HG03565 (cell line): ENCODE results near the gene MMP17.

Experiments used
- ATAC-seq: cut with Tn5 transposase; IDR thresholded peaks from one replicate; pipeline ENCODE4 v1.9.1; 2021; ENCODE audit warnings: mild to moderate bottlenecking, moderate library complexity; ENCODE audit not compliant: unreplicated experiment

Gene MMP17

DNA sequence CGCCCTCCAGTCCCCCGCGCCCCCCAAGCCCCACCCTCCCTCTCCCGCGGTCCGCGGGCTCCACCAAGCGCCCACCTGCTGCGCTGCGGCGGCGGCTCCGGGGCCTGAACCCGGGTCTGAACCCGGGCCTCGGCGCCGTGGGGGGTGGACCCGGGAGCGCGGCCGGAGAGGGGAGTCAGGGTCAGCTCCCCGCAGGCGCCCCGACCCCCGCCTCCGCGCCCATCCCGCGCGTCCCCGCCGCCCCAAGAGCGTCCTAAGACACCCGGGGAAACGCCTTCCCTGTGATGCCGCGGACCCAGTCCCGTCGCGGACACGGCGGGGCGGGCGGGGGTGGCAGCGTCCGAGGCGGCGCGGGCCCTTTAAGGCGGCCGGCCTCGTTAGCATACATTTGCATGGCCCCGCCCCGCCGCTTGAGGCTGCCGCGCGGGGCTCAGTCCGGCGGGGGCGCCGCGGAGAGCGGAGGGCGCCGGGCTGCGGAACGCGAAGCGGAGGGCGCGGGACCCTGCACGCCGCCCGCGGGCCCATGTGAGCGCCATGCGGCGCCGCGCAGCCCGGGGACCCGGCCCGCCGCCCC lies at the start of gene MMP17:
Gene MMP17, plus strand, starts transcription at position 433 of the 574 bp plus-strand sequence. Its CDS starts 102 bp downstream, at position 535.
- no peak for ATAC-seq

DNA sequence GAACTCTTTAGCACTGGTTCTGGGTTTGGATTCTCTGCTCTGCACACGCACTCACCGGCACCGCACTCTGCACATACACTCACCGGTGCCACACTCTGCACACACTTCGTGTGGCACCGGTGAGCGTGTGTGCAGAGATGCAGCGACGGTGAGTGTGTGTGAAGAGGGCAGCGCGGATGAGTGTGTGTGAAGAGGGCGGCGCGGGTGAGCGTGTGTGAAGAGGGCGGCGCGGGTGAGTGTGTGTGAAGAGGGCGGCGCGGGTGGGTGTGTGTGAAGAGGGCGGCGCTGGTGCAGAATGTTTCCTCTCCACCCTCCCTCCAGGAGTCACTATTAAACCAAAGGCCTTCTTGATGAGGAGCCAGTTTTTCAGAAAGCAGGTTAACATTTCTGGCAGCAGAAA lies 49.2 kb upstream of the MMP17 start:
- no peak for ATAC-seq

GRCh38 chr12:131782061-131782460 lies 46.1 kb upstream of the MMP17 start:
- ATAC-seq, result no peak

GRCh38 chr12:131783915-131784541 lies 44.2 kb upstream of the MMP17 start:
- peak; percentile 60 for ATAC-seq

- ATAC-seq, result no peak
Observed at GRCh38 chr12:131784909-131785762, 43.1 kb upstream of the MMP17 start.

GRCh38 chr12:131785763-131786330 lies 42.3 kb upstream of the MMP17 start:
- no peak for ATAC-seq

GRCh38 chr12:131786331-131786730 lies 41.9 kb upstream of the MMP17 start:
- ATAC-seq, result no peak

DNA sequence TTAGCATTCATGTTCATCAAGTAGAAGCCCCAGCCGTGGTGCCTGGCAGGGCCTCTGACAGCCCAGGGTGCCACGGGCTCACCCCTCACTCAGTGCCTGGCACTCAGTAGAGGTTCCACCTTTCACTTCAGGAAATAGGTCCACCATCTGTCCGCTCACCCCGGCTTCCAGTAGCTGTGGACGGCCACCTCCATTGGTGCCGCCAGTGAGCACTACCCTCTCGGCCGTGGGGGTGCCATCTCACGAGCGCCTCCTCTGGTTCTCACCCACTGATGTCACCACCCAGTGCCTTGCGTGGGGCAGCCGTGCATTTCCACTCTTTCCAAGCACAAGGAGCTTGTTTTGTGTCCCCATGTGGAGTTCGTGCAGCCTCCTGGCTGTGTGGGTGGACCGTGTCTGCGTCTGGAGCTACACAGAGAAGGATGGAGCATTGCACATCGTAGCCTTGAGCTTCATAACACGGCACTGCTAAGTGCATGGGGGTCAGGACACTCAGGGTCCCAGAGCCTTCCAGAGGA lies 41.0 kb upstream of the MMP17 start:
- no peak for ATAC-seq

DNA sequence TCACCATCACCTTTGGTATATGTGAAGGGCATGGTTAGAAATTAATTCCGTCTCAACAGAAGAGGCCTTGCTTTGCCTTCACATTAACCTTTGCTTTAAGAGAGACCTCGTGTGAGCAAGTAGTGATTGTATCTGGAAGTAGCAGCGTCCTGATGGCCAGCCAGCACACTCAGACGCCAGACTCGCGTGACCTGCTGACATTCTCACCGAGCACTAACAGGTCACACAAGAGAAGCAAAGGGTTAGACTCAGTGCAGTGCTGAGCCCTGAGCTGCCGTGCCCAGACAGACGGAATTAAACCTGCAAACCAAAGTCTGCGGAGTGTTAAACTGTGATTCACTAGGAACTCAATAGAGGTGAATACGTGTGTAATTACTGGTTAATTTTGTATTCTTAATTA lies 40.1 kb upstream of the MMP17 start:
- ATAC-seq, result no peak

DNA sequence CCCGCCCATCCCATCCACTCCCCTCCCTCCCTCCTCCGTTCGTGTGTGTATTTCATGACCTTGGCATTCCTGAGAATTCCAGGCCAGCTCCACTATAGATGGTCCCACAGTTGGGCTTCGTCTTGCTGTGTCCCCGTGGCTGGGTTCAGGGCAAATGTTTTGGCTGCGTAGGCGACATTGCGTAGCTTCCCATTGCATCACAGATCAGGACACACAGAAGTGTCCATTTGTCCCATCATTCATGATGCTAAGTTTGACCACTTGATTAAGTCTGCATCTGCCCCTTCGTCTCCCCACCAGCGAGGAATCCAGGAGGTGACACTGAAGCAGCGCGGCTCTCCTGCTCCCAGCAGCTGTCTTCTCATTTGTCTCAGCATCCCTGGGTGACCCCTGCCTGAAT lies 38.6 kb upstream of the MMP17 start:
- ATAC-seq, result no peak

- ATAC-seq, result no peak
Observed at GRCh38 chr12:131793243-131794022, 34.8 kb upstream of the MMP17 start.

GRCh38 chr12:131794061-131794460 lies 34.1 kb upstream of the MMP17 start:
- ATAC-seq, result no peak

DNA sequence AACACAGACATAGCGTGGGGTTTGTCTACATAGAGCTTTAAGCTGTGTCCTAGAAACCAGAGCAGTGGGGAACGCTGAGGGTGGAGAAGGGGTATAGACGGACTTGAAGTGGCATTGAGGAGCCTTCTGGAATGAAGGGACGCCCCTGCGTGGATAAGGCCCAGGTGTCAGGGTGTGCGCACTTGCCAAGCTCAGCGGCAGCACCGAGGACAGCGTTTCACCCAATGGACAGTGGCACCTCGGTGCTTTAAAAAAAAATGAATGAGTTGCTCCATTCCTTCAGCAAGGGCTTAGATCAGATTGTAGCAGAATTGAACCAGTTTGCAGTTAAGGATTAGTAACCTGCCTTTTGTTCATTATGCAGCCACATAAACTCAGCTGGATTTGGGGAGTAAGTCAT lies 33.6 kb upstream of the MMP17 start:
- no peak for ATAC-seq

- ATAC-seq, result no peak
Observed at GRCh38 chr12:131795064-131795463, 33.1 kb upstream of the MMP17 start.

- no peak for ATAC-seq
Observed at GRCh38 chr12:131795690-131796410, 32.3 kb upstream of the MMP17 start.

- ATAC-seq, result no peak
Observed at GRCh38 chr12:131796411-131796736, 31.8 kb upstream of the MMP17 start.

DNA sequence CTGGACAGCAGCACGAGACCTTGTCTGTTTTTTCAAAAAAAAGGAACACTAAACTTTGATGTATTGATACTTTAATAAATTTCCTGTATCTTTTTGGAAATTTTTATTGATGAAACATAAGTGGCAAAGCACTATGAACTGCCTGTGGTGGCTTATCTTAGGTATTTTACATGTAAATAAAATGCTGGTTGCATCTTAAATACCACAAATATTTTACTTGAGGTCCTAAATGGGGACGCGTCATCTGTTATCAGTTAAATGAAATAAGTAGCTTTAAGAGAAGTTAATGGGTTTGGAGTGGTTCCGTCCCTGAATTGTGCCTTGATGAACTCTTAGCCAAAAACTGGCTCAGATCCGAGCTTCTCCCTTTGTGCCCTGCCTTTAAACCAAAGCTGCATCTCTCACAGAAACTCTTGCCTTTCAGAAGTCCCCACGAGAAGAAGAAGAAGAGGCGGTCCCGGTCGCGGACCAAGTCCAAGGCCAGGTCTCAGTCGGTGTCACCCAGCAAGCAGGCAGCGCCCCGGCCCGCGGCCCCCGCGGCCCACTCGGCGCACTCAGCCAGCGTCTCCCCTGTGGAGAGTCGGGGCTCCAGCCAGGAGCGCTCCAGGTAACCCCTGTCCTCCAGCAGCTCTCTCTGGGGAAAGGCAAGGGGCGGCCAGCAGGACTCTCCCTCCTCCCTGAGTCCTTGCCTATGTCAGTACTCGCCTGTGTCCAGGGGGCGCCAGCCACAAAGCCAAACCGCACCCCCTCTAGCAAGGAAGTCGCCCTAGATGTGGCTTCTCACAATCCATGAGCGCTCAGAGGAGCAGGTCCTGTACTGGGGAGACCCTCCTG lies 31.2 kb upstream of the MMP17 start:
- no peak for ATAC-seq

- ATAC-seq, result no peak
Observed at GRCh38 chr12:131797588-131797934, 30.6 kb upstream of the MMP17 start.

DNA sequence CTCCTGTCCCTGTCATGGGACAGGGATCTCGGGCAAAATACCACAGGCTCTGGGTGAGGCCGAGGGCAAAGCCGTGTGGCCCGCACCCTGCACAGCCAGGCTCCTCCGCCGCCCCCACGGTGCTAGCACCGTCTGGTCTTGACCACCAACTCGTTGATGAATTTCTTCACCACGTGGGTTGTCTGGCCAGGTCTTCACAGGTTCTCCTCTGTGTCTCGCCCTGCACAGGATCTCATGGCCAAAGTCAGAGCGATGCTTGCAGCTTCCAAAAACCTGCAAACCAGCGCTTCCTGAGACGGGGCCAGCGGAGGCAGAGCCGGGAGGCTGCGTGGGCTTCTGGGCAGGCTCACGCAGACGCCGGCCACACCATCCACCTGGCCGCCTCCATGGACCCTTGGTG lies 29.0 kb upstream of the MMP17 start:
- no peak for ATAC-seq
